ENCODE data around the gene CTU1. TPM values are rescaled to one million over a fixed set of nuclear protein-coding genes. Genes with fewer than 3 reads are reported as not detected.

CTU1 gene
- total RNA-seq = 10 to 100 TPM; 11.3 to 18.1 (median 16.7) TPM

- intact Hi-C loops (cut with DNase I; ENCODE audit: low total_unique reads) = no loop called here
- TF ChIP-seq POLR2A (IDR thresholded peaks at IDR 0.05) = no peak
- TF ChIP-seq CTCF (IDR thresholded peaks at IDR 0.05) = no peak
- WGBS, 2 donors = 0 to 1% methylated on average over 17 to 40 of the region's 43 CpGs
Observed at GRCh38 chr19:51108066-51108804, at the start of gene CTU1. CTU1 (minus strand) TSS chr19:51108409; CDS start chr19:51104569, 3,840 bp downstream.

GRCh38 chr19:51157265-51157664 lies 49.1 kb upstream of the CTU1 start:
- DNase-seq (ENCODE audit: low spot score in 2 of 2) = no peak
- WGBS, 2 donors = 19 to 44% methylated on average over 2 of the region's 2 CpGs
- TF ChIP-seq CTCF (IDR thresholded peaks at IDR 0.05) (no peak), POLR2A (IDR thresholded peaks at IDR 0.05) (no peak)
- intact Hi-C loops (cut with DNase I; ENCODE audit: low total_unique reads) = no loop called here
- H3K4me3 ChIP-seq (ENCODE audit: low read depth, poor library complexity, severe bottlenecking) = no peak overlapping the region

More at GRCh38 chr19:51108066-51108804, at the start of gene CTU1:
- peak within 1 kb of the TSS; percentile 43 for H3K4me3 ChIP-seq (ENCODE audit: low read depth, poor library complexity, severe bottlenecking)
- peak; percentile 98 to 99 for DNase-seq (ENCODE audit: low spot score in 2 of 2)

GRCh38 chr19:51156710-51157109 lies 48.5 kb upstream of the CTU1 start:
- H3K4me3 ChIP-seq (ENCODE audit: low read depth, poor library complexity, severe bottlenecking) = no peak overlapping the region
- no peak for TF ChIP-seq CTCF (IDR thresholded peaks at IDR 0.05)
- WGBS, 2 donors = 64 to 83% methylated on average over 2 of the region's 2 CpGs
- intact Hi-C loops (cut with DNase I; ENCODE audit: low total_unique reads) = no loop called here
- no peak for DNase-seq (ENCODE audit: low spot score in 2 of 2)

DNA sequence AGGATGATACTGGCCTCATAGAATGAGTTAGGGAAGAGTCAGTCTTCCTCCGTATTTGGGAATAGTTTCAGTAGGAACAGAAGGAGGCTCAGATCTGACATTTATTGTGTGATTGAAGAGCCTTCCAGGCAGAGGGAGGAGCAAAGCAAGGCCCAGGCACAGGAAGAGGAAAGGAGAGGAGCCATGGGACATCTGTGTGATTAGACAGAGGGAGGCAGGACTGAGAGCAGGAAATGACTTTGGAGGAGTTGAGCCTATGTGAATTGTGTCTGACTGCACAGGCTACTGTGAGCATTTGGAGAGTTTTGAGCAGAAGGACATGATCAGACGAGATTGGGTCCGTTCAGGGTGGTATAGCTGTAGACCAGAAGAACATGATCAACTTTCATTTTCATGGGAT lies 42.4 kb upstream of the CTU1 start:
- TF ChIP-seq POLR2A (IDR thresholded peaks at IDR 0.05) = no peak
- no peak for TF ChIP-seq CTCF (IDR thresholded peaks at IDR 0.05)

GRCh38 chr19:51148580-51148979 lies 40.4 kb upstream of the CTU1 start:
- intact Hi-C loops (cut with DNase I; ENCODE audit: low total_unique reads) = no loop called here
- no peak for TF ChIP-seq POLR2A (IDR thresholded peaks at IDR 0.05)
- TF ChIP-seq CTCF (IDR thresholded peaks at IDR 0.05) = no peak
- no peak for DNase-seq (ENCODE audit: low spot score in 2 of 2)
- WGBS, 2 donors = 76 to 80% methylated on average over 3 of the region's 3 CpGs
- no peak overlapping the region for H3K4me3 ChIP-seq (ENCODE audit: low read depth, poor library complexity, severe bottlenecking)

More for the DNA sequence above, 42.4 kb upstream of the CTU1 start:
- WGBS, 2 donors = 59 to 64% methylated on average over 3 of the region's 3 CpGs
- no peak for DNase-seq (ENCODE audit: low spot score in 2 of 2)
- intact Hi-C loops (cut with DNase I; ENCODE audit: low total_unique reads) = no loop called here
- H3K4me3 ChIP-seq (ENCODE audit: low read depth, poor library complexity, severe bottlenecking) = no peak overlapping the region

- WGBS, 2 donors = 40 to 44% methylated on average over 1 of the region's 1 CpG
- no peak overlapping the region for H3K4me3 ChIP-seq (ENCODE audit: low read depth, poor library complexity, severe bottlenecking)
- intact Hi-C loops (cut with DNase I; ENCODE audit: low total_unique reads) = no loop called here
- no peak for DNase-seq (ENCODE audit: low spot score in 2 of 2)
- TF ChIP-seq CTCF (IDR thresholded peaks at IDR 0.05) = no peak
- TF ChIP-seq POLR2A (IDR thresholded peaks at IDR 0.05) = no peak
Observed at GRCh38 chr19:51147663-51148062, 39.5 kb upstream of the CTU1 start.

Data from lower leg skin (tissue), 4 donors.